T47D (cell line): ENCODE results near the gene TMEM116.

ENCODE experiments used
- DNase-seq, 2 experiments: peaks; one replicate each; pipeline versions ENCODE4 v3.0.0 to v3.0.0-alpha.2; 2011 to 2012; ENCODE audit warnings: low read depth in 1 of 2, low spot score in 1 of 2
- JUND ChIP-seq: IDR thresholded peaks from 2 replicates; pipeline ENCODE4 v1.6.1; 2012; ENCODE audit warnings: low read depth
- in situ Hi-C: cut with HindIII; loops from 2 replicates; pipeline ENCODE4 v1.10.0; 2016; ENCODE audit warnings: low sequenced_read_pairs, low pct_unique_long_range_greater_than_20kb

Gene TMEM116

GRCh38 chr12:111943929-111944328, 69.0 kb downstream of the TMEM116 start:
- in situ Hi-C loops: no loop called here
- no peak for TF ChIP-seq JUND
- no peak for DNase-seq

GRCh38 chr12:111942557-111942956, 70.4 kb downstream of the TMEM116 start:
- in situ Hi-C loops: no loop called here
- no peak for TF ChIP-seq JUND
- peak in 1 of 2 experiments; percentile 16 for DNase-seq

- in situ Hi-C loops: no loop called here
- TF ChIP-seq JUND: no peak
- no peak for DNase-seq
Measured at GRCh38 chr12:111937429-111937828, 75.5 kb downstream of the TMEM116 start.

GRCh38 chr12:111936869-111937268, 76.1 kb downstream of the TMEM116 start:
- no peak for TF ChIP-seq JUND
- DNase-seq: no peak

GRCh38 chr12:111932241-111932640, 80.7 kb downstream of the TMEM116 start:
- TF ChIP-seq JUND: no peak
- in situ Hi-C loops: no loop called here
- no peak for DNase-seq

More at GRCh38 chr12:111936869-111937268, 76.1 kb downstream of the TMEM116 start:
- in situ Hi-C loops: no loop called here

- DNase-seq: no peak
- in situ Hi-C loops: no loop called here
- TF ChIP-seq JUND: no peak
Measured at GRCh38 chr12:111927346-111927745, 85.6 kb downstream of the TMEM116 start.

- no peak for TF ChIP-seq JUND
- in situ Hi-C loops: no loop called here
- DNase-seq: no peak
Measured at GRCh38 chr12:111926631-111927030, 86.3 kb downstream of the TMEM116 start.

- no peak for TF ChIP-seq JUND
- no peak for DNase-seq
- in situ Hi-C loops: no loop called here
Measured at GRCh38 chr12:111925171-111925570, 87.8 kb downstream of the TMEM116 start.

- TF ChIP-seq JUND: no peak
- DNase-seq: no peak
- in situ Hi-C loops: no loop called here
Measured at GRCh38 chr12:111907740-111908139, 105.2 kb downstream of the TMEM116 start.

- DNase-seq: no peak
- TF ChIP-seq JUND: no peak
- in situ Hi-C loops: no loop called here
Measured at GRCh38 chr12:111905502-111905901, 107.5 kb downstream of the TMEM116 start.

- in situ Hi-C loops: no loop called here
- no peak for TF ChIP-seq JUND
- DNase-seq: no peak
Measured at GRCh38 chr12:111904446-111904975, 108.5 kb downstream of the TMEM116 start.

- in situ Hi-C loops: no loop called here
- DNase-seq: no peak
- TF ChIP-seq JUND: no peak
Measured at GRCh38 chr12:111901182-111901581, 111.8 kb downstream of the TMEM116 start.

GRCh38 chr12:111894556-111894955, 118.4 kb downstream of the TMEM116 start:
- no peak for DNase-seq
- TF ChIP-seq JUND: no peak
- in situ Hi-C loops: no loop called here

GRCh38 chr12:111893287-111893686, 119.7 kb downstream of the TMEM116 start:
- no peak for TF ChIP-seq JUND
- DNase-seq: no peak
- in situ Hi-C loops: no loop called here
